Activated naive CD8-positive, alpha-beta T cell treated with anti-CD3 and anti-CD28 coated beads, Interleukin-2, amount 10 ng/mL, durations not matched to agents 7 days and 5 days (primary cell): ENCODE results near the gene FGF12. TPM values are rescaled to one million over a fixed set of nuclear protein-coding genes. Genes with fewer than 3 reads are reported as not detected.
"Not testable (repeated sequence)": the region's sequence is repeated elsewhere in the genome, so short reads cannot be mapped to it uniquely, and the experiment has no call there.

Experiments
- ATAC-seq: fragments of 150-1000 bp; cut with Tn5 transposase; one replicate; pipeline ENCODE4 v1.10.0; 2021; ENCODE audit warnings: low read depth, moderate library complexity
- POLR2A ChIA-PET: fragments of 350-600 bp; sonication (Branson Sonifier 250); formaldehyde crosslinking; loops from one replicate; lab custom pipeline; 2021; ENCODE audit warnings: antibody characterized with exemption; lab: Charles Lee
- DNase-seq: peaks from one replicate; pipeline ENCODE4 v3.0.0; 2021
- H3K27ac Mint-ChIP-seq: one replicate; pipeline ENCODE4 v1.8.0; 2022; ENCODE audit warnings: mild to moderate bottlenecking, mixed read lengths
- H3K27me3 Mint-ChIP-seq: one replicate; pipeline ENCODE4 v1.8.0; 2022; ENCODE audit warnings: mild to moderate bottlenecking, moderate library complexity, mixed read lengths
- H3K36me3 Mint-ChIP-seq: one replicate; pipeline ENCODE4 v1.8.0; 2021; ENCODE audit warnings: mild to moderate bottlenecking, mixed read lengths
- H3K4me1 Mint-ChIP-seq: one replicate; pipeline ENCODE4 v1.8.0; 2021; ENCODE audit warnings: mixed read lengths
- H3K4me3 Mint-ChIP-seq: one replicate; pipeline ENCODE4 v1.8.0; 2022; ENCODE audit warnings: mild to moderate bottlenecking, moderate library complexity, mixed read lengths
- H3K9me3 Mint-ChIP-seq: one replicate; pipeline ENCODE4 v1.8.0; 2021; ENCODE audit warnings: mixed read lengths
- total RNA-seq, 2 experiments: library from RNA; stranded (reverse); gene quantifications; one replicate each; pipeline ENCODE4 v1.2.3, GENCODE V29; 2021

The FGF12 gene
- total RNA-seq, 2 experiments from 2014 or later: not detected

GRCh38 chr3:192607798-192608197, 119.5 kb downstream of the FGF12 start:
- H3K4me1 Mint-ChIP-seq: no peaks in the 10 kb centered on the region
- DNase-seq: no peak
- no peak overlapping the region for H3K27ac Mint-ChIP-seq
- no peaks in the 10 kb centered on the region for H3K27me3 Mint-ChIP-seq
- H3K36me3 Mint-ChIP-seq: no peaks in the 10 kb centered on the region
- ATAC-seq: no peak
- H3K9me3 Mint-ChIP-seq: no peaks in the 10 kb centered on the region
- H3K4me3 Mint-ChIP-seq: no peak overlapping the region
- POLR2A ChIA-PET: no interaction called here

GRCh38 chr3:192597913-192598312, 129.4 kb downstream of the FGF12 start:
- no peak overlapping the region for H3K27ac Mint-ChIP-seq
- H3K4me1 Mint-ChIP-seq: no peaks in the 10 kb centered on the region
- no peaks in the 10 kb centered on the region for H3K36me3 Mint-ChIP-seq
- ATAC-seq: no peak
- no peaks in the 10 kb centered on the region for H3K27me3 Mint-ChIP-seq
- H3K9me3 Mint-ChIP-seq: peaks cover 4% of the 10 kb centered on the region
- H3K4me3 Mint-ChIP-seq: no peak overlapping the region
- POLR2A ChIA-PET: no interaction called here
- no peak for DNase-seq

DNA sequence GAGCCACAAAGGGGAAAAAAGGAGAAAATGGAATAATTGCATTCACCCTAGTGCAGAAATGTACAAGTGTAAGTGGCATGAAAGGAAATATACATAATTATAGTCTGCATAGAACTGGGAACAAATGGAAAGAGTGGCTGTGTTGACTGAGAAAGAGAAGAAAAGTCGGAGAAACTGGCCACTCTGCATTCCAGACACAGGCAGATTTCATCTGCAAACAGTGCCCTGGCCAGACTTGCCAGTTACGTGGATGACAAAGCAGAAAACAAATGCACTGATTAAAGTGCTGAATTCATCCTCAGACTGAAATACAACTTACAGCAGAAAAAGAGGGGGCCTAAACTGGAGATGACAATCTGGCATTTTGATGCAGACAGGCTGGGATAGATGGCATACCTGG, 129.8 kb downstream of the FGF12 start:
- POLR2A ChIA-PET: no interaction called here
- DNase-seq (no peak), ATAC-seq (no peak)
- Mint-ChIP-seq H3K4me1 (no peaks in the 10 kb centered on the region), H3K27ac (no peak overlapping the region), H3K27me3 (no peaks in the 10 kb centered on the region), H3K9me3 (peaks cover 2% of the 10 kb centered on the region), H3K36me3 (no peaks in the 10 kb centered on the region), H3K4me3 (no peak overlapping the region)

DNA sequence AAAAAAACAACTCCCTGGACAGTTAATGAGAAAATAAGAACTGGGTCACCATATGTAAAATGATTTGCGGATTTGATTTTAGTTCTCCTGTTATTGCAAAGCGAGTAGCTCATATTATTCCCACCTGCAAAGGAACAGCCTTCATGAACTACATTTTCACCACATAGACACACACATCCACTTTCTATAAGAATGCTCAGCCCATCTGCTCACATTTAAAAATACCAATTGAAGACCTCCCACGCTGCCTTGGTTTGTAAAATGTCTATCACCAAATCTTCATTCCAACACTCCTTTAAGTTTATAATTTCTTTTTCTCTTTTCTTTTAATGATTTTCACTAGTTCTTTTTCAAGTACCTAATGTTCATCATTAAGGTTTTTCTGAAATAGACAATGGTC, 148.6 kb downstream of the FGF12 start:
- Mint-ChIP-seq H3K36me3 (no peaks in the 10 kb centered on the region), H3K9me3 (peaks cover 5% of the 10 kb centered on the region), H3K4me3 (no peak overlapping the region), H3K27me3 (no peaks in the 10 kb centered on the region), H3K4me1 (no peaks in the 10 kb centered on the region), H3K27ac (no peak overlapping the region)
- POLR2A ChIA-PET: no interaction called here
- no peak for ATAC-seq
- DNase-seq: no peak

DNA sequence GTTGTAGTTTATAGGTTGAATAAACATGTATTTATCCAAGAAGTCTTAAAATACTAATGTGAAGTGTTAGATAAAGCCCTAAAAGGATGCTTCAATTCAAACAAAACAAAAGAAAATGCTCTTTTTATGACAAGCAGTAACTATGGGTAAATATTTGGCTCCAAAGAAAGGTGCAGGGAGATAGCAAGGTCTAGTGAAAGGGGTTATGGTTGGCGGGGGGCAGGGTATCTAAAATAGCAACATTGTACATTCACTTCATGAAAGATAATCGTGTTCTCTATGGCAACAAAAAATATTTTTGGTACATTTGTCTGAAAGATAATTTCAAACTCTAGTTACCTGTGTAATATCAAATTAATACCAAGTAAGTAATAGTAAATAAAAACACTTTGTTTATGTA, 149.5 kb downstream of the FGF12 start:
- POLR2A ChIA-PET: no interaction called here
- ATAC-seq (no peak), DNase-seq (no peak)
- Mint-ChIP-seq H3K27me3 (no peaks in the 10 kb centered on the region), H3K4me3 (no peak overlapping the region), H3K9me3 (peaks cover 5% of the 10 kb centered on the region), H3K36me3 (no peaks in the 10 kb centered on the region), H3K4me1 (no peaks in the 10 kb centered on the region), H3K27ac (no peak overlapping the region)

DNA sequence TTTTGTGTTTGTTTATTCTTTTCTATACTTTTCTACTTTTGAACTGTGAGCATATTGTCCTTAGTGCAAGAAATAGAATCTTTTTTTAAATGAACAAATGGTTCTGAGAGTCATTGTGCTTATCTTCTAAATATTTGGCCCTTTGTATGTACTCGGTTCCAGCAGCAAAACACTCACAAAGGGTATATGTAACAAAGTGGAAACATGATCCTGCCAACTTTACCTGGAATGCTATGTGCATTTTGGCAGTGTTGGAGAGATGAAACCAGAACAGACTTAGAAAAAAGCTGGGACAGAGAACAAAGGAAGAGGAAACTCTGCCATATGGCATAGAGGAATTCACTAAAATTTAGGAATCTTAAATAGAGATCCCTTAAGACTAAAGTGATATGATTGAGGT, 150.1 kb downstream of the FGF12 start:
- Mint-ChIP-seq H3K9me3 (peaks cover 5% of the 10 kb centered on the region), H3K4me3 (no peak overlapping the region)

DNA sequence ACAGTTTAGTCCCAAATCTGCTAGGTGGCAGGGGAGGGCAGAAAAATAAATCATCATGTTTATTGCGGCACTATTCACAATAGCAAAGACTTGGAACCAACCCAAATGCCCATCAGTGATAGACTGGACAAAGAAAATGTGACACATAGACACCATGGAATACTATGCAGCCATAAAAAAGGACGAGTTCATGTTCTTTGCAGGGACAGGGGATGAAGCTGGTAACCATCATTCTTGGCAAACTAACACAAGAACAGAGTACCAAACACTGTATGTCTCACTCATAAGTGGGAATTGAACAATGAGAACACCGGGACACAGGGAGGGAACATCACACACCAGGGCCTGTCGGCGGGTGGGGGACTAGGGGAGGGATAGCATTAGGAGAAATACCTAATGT, 150.6 kb downstream of the FGF12 start:
- ATAC-seq, POLR2A ChIA-PET, H3K4me1 Mint-ChIP-seq, H3K4me3 Mint-ChIP-seq, H3K36me3 Mint-ChIP-seq, H3K27me3 Mint-ChIP-seq, H3K9me3 Mint-ChIP-seq, DNase-seq, H3K27ac Mint-ChIP-seq: not testable (repeated sequence)

More for the DNA sequence above, 150.1 kb downstream of the FGF12 start:
- Mint-ChIP-seq H3K27me3 (peaks cover under 1% of the 10 kb centered on the region), H3K4me1 (no peaks in the 10 kb centered on the region), H3K36me3 (no peaks in the 10 kb centered on the region), H3K27ac (no peak overlapping the region)
- POLR2A ChIA-PET: no interaction called here
- no peak for DNase-seq
- no peak for ATAC-seq

DNA sequence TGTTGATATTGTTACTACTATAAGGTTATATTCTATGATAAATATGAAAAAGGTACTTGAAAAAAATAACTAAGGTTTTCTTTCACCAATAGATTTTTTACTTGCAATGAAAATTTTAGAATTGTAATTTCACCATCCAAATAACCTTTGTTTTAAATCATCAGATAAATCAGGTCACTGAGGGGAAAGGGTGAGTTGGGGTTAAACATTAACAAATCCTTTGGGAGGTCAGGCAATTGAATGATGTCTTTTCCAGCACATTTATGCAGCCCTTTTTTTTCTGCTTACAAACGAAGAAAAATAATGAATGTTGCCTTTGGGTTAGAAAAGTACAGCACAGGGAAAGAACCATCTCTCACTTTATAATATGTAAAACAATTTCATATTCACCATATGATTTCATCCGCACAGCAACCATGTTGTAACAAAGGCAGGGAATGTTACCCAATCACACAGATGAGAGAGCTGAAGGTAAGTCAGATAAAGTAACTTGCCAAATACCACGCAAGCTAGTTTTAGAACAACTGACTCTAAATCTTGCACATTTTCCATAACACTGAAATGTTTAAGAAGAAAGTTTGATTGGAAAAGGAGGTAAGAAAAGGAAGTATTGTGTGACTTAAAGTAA, 151.3 kb downstream of the FGF12 start:
- DNase-seq: no peak
- ATAC-seq: no peak
- Mint-ChIP-seq H3K4me1 (no peaks in the 10 kb centered on the region), H3K9me3 (peaks cover 5% of the 10 kb centered on the region), H3K27ac (no peak overlapping the region), H3K27me3 (peaks cover 8% of the 10 kb centered on the region), H3K4me3 (no peak overlapping the region), H3K36me3 (no peaks in the 10 kb centered on the region)
- POLR2A ChIA-PET: no interaction called here

DNA sequence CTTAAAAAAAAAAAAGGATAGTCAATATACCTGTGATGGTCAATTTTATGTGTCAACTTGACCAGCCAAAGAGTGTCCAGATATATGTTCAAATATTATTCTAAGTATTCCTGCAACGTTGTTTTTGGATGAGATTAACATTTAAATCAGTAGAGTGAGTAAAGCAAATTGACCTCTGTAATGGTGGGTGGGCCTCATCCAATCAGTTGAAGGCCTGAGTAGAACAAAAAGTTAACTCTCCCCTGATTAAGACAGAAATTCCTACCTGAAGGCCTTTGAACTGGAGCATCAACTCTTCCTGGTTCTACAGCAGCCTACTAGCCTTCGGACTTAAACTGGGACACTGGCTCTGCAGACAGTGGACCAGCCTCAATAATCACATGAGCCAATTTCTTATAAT, 154.1 kb downstream of the FGF12 start:
- DNase-seq (no peak), ATAC-seq (no peak)
- H3K4me1 Mint-ChIP-seq: no peaks in the 10 kb centered on the region
- H3K27me3 Mint-ChIP-seq: peaks cover 14% of the 10 kb centered on the region
- H3K9me3 Mint-ChIP-seq: peaks cover 5% of the 10 kb centered on the region
- no peaks in the 10 kb centered on the region for H3K36me3 Mint-ChIP-seq
- H3K27ac Mint-ChIP-seq: no peak overlapping the region
- POLR2A ChIA-PET: no interaction called here
- H3K4me3 Mint-ChIP-seq: no peak overlapping the region

DNA sequence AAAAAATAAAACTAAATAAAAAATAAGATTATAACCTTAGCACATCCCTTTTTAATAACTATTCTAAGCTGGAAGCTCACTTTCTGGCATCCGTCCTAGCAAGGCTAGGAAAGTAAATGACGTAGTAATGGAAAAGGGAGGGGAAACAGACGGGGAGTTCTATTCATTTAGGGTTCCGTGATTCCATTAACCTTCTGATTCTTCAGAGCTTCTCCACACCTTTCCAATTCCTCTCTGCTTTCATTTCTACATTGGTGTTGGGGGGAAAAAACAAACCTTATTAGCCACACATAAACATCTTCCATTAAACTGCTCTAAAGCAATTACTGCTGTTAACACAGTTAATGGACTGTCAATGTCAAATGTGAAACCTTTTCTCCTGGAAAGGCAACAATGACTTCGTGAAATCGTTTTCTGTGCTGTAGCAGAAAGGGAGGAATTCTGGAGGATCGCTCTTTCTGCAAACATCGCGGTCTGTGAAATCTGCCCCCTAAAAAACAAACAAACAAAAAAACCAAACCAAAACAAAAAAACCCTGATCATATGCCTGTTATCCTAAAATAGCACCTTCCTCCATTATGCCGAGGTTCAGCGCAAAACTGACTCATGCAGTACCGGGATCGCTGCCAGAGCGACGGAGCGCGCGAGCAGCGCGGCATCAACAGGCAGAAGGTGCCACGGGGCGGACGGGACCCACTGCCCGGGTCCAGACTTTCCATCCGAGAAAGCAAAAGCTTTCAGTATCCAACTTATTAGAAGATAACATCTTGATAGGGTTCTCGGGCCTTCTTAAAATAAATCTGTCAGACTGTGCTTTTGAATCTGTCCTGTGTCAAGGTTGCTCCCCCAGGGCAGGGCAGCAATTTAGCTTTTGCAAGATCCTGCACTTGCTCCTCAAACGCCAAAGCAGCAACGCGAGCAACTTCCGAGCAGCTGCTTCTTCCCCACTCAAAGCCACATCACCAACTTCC, 156.2 kb downstream of the FGF12 start:
- no peak for DNase-seq
- no peak overlapping the region for H3K27ac Mint-ChIP-seq
- no peaks in the 10 kb centered on the region for H3K36me3 Mint-ChIP-seq
- no peaks in the 10 kb centered on the region for H3K4me1 Mint-ChIP-seq
- no peaks in the 10 kb centered on the region for H3K9me3 Mint-ChIP-seq
- peaks cover 14% of the 10 kb centered on the region for H3K27me3 Mint-ChIP-seq
- no peak for ATAC-seq
- H3K4me3 Mint-ChIP-seq: peak overlapping the region; percentile 5
- POLR2A ChIA-PET: no interaction called here

DNA sequence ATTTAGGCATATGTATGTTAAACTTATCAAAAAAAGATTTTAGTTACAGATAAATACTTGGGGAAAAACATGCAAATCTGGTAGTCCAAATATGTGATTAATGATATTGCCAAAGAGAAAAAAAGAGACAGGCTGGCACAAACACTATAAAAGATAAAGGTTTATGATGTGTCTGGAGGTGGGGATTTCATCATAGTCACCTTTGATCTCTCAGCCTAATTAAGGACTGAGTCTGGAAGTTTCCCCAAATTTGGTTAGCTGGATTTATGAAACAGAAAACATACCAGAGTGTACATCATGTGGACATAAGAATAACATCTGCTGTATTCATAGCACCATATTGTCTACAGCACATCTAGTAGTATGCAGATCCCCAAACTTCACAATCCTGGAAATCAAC, 157.0 kb downstream of the FGF12 start:
- H3K27ac Mint-ChIP-seq: no peak overlapping the region
- no peaks in the 10 kb centered on the region for H3K9me3 Mint-ChIP-seq
- DNase-seq (no peak), ATAC-seq (no peak)
- POLR2A ChIA-PET: no interaction called here
- H3K27me3 Mint-ChIP-seq: peaks cover 14% of the 10 kb centered on the region
- H3K4me3 Mint-ChIP-seq: no peak overlapping the region
- no peaks in the 10 kb centered on the region for H3K36me3 Mint-ChIP-seq
- no peaks in the 10 kb centered on the region for H3K4me1 Mint-ChIP-seq

DNA sequence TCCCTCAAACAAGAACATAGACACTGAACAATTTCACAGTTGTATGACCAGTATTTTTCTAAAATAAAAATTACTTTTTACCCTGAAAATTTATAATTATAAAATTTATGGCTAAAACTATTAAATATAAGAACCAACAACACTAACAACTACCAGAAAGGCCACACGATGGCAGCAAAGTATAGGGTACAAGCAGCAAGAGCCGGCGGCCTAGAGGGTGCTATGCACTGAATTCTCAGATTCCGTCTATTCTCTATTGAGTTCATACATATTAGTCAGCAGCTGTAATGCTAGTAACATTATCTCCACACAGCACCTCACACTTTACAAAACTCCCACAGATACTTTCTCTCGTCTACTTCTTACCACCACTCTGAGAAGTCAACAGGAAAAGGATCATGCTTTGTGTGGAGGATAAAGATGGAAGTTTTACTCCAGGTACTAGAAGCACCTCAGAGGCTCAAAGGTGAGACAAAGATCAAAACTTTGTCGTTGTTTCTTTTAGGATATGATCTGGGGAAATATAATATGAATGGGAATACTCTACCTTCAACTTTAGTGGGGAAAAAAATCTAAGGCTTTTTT, 160.5 kb downstream of the FGF12 start:
- no peaks in the 10 kb centered on the region for H3K9me3 Mint-ChIP-seq
- no peak overlapping the region for H3K27ac Mint-ChIP-seq
- no peak overlapping the region for H3K4me3 Mint-ChIP-seq
- ATAC-seq (no peak), DNase-seq (peak; percentile 39)
- POLR2A ChIA-PET: no interaction called here
- no peaks in the 10 kb centered on the region for H3K4me1 Mint-ChIP-seq
- H3K36me3 Mint-ChIP-seq: no peaks in the 10 kb centered on the region
- peaks cover 10% of the 10 kb centered on the region for H3K27me3 Mint-ChIP-seq

DNA sequence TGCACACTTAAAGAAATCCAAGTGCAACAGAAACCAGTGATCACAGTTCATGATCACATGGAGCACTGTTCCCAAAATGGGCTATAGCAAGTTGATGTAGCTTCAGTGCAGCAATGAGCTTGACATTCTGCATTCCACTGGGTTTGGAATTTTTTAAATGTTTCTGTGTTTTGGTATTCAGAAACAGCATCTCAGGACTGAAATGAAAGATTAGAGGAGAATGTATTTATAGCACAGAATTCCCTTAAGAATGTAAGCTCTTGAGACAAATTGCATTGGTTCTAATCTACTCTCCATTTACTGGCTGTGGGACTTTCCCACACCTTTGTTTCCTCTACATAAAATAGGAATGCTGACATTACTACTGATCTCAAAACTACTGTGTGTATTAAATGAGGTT, 162.7 kb downstream of the FGF12 start:
- Mint-ChIP-seq H3K27ac (no peak overlapping the region), H3K4me1 (no peaks in the 10 kb centered on the region), H3K27me3 (peaks cover 3% of the 10 kb centered on the region), H3K36me3 (no peaks in the 10 kb centered on the region), H3K9me3 (no peaks in the 10 kb centered on the region), H3K4me3 (no peak overlapping the region)
- DNase-seq (no peak), ATAC-seq (no peak)
- POLR2A ChIA-PET: no interaction called here

- DNase-seq (no peak), ATAC-seq (no peak)
- no peaks in the 10 kb centered on the region for H3K4me1 Mint-ChIP-seq
- no peaks in the 10 kb centered on the region for H3K9me3 Mint-ChIP-seq
- POLR2A ChIA-PET: no interaction called here
- H3K27ac Mint-ChIP-seq: no peak overlapping the region
- H3K27me3 Mint-ChIP-seq: no peaks in the 10 kb centered on the region
- H3K4me3 Mint-ChIP-seq: no peak overlapping the region
- H3K36me3 Mint-ChIP-seq: no peaks in the 10 kb centered on the region
Measured at GRCh38 chr3:192563417-192563816, 163.9 kb downstream of the FGF12 start.
